Pancreas (tissue), 10 donors: Measurements from ENCODE around the gene C9orf153. TPM values are rescaled to one million over a fixed set of nuclear protein-coding genes. Genes with fewer than 3 reads are reported as not detected.
A peak's percentile ranks its signal among the peaks of the same experiment; 100 is the strongest.
"Not testable (repeated sequence)": the region's sequence is repeated elsewhere in the genome, so short reads cannot be mapped to it uniquely, and the experiment has no call there.

Experiments
- ATAC-seq, 4 donors: fragments of 200-7000 bp; cut with Tn5 transposase; one replicate each; pipeline versions ENCODE4 v1.8.0 to v1.9.1; 2020; ENCODE audit warnings: mild to moderate bottlenecking in 4 of 4, moderate library complexity in 4 of 4
- DNase-seq, 6 donors: peaks; one replicate each; pipeline ENCODE4 v3.0.0-alpha.2; 2020
- FAIRE-seq: peaks from 2 replicates; lab custom pipeline; 2012; peaks lifted over from hg19 to GRCh38; lab: Jason Lieb, UNC
- H3K27ac ChIP-seq, 4 donors: fragments of 200-600 bp; sonication (generic); 1 replicate in 3 of 4; 2 replicates in 1 of 4; pipeline versions ENCODE4 v1.5.0 to v1.8.0; 2020
- H3K27me3 ChIP-seq, 4 donors: fragments of 200-600 bp; one replicate each; pipeline ENCODE4 v1.8.0; 2021
- H3K36me3 ChIP-seq, 3 donors: fragments of 200-600 bp; sonication (generic) in 1 of 3; one replicate each; pipeline versions ENCODE4 v1.5.0 to v1.8.0; 2020 to 2021
- H3K4me1 ChIP-seq, 3 donors: fragments of 200-600 bp; one replicate each; pipeline ENCODE4 v1.8.0; 2021
- H3K4me3 ChIP-seq, 4 donors: fragments of 200-600 bp; sonication (generic) in 2 of 4; one replicate each; pipeline versions ENCODE4 v1.5.0 to v1.8.0; 2020 to 2021
- H3K9me3 ChIP-seq, 4 donors: fragments of 200-600 bp; one replicate each; pipeline ENCODE4 v1.8.0; 2021
- CTCF ChIP-seq, 4 donors: fragments of 200-600 bp; sonication (generic) in 3 of 4; IDR thresholded peaks; one replicate each; pipeline versions ENCODE4 v1.5.0 to v1.8.0; 2021; ENCODE audit warnings: antibody characterized with exemption in 4 of 4
- WGBS, 2 donors: extraction: QIAGEN DNeasy Blood & Tissue Kit; methylation state at CpG; one replicate each; pipeline ENCODE4 v1.1.7; 2013; 5-methylcytosine and 5-hydroxymethylcytosine counted together
- intact Hi-C, 3 donors: fragments of 100-400 bp; cut with DNase I; formaldehyde crosslinking; loops; one replicate each; pipeline versions ENCODE4 v1.11.1 to v1.14.2; 2022
- polyA plus RNA-seq, 2 donors: library from polyadenylated mRNA; stranded (reverse); fragments of 200-250 nt; gene quantifications; one replicate each; pipeline ENCODE4 v1.2.3, GENCODE V29; 2013
- total RNA-seq, 6 donors: library from RNA; stranded (reverse); fragmentation: NEBNext Ultra II Directional in 4 of 6; extraction: Animal tissue kit (Norgen Biotek cat#: 25700) in 4 of 6; gene quantifications; one replicate each; pipeline versions ENCODE4 v1.2.1 to v1.2.4, GENCODE V29; 2021 to 2023
- donor health status: healthy with polysubstance abuse.
- donor health status: DM: no; HTN: no; CAD: no; lungs with moderate emphysema.
- donor health status: DM: no; HTN: no; CAD: no.
- donor health status: control.
- donor health status: control.
- donor health status: Bipolar disorder and iron deficiency.
- donor health status: DM: yes; HTN: yes; CAD: no.
- donor health status: DM: no; HTN: no; CAD: no.
- donor health status: DM: no; HTN: no; CAD: no.
- donor health status: DM: yes; HTN: yes; CAD: no.

Gene C9orf153
- total and polyA plus RNA-seq, 8 donors = 0.12 to 0.42 (median 0.13) TPM; not detected in 4

GRCh38 chr9:86201474-86202337, 57.8 kb downstream of the C9orf153 start:
- ATAC-seq = peak in 1 of 4 donors; percentile 31
- no peak for FAIRE-seq
- Histone ChIP-seq H3K36me3 (no peaks in the 10 kb centered on the region), H3K27ac (no peak overlapping the region), H3K9me3 (no peaks in the 10 kb centered on the region), H3K4me1 (no peaks in the 10 kb centered on the region), H3K4me3 (no peak overlapping the region), H3K27me3 (no peaks in the 10 kb centered on the region)
- TF ChIP-seq CTCF (IDR thresholded peaks at IDR 0.05) = no peak
- intact Hi-C loops = no loop called here
- WGBS, 2 donors = 78 to 85% methylated on average over 5 of the region's 5 CpGs
- no peak for DNase-seq

- Histone ChIP-seq H3K9me3 (no peaks in the 10 kb centered on the region), H3K36me3 (no peaks in the 10 kb centered on the region), H3K27ac (no peak overlapping the region), H3K4me1 (no peaks in the 10 kb centered on the region), H3K4me3 (no peak overlapping the region), H3K27me3 (no peaks in the 10 kb centered on the region)
- TF ChIP-seq CTCF (IDR thresholded peaks at IDR 0.05) = no peak
- 58 to 74% methylated on average over 2 of the region's 2 CpGs for WGBS, 2 donors
- ATAC-seq (no peak), DNase-seq (no peak), FAIRE-seq (no peak)
- intact Hi-C loops = no loop called here
Observed at GRCh38 chr9:86200599-86201162, 58.8 kb downstream of the C9orf153 start.

- no peak for TF ChIP-seq CTCF (IDR thresholded peaks at IDR 0.05)
- DNase-seq = no peak
- WGBS, 2 donors = 80 to 81% methylated on average over 4 of the region's 4 CpGs
- intact Hi-C loops = no loop called here
- Histone ChIP-seq H3K9me3 (no peaks in the 10 kb centered on the region), H3K27me3 (no peaks in the 10 kb centered on the region), H3K4me3 (no peak overlapping the region), H3K36me3 (no peaks in the 10 kb centered on the region), H3K4me1 (no peaks in the 10 kb centered on the region), H3K27ac (no peak overlapping the region)
- no peak for ATAC-seq
- FAIRE-seq = no peak
Observed at GRCh38 chr9:86193088-86193487, 66.4 kb downstream of the C9orf153 start.

- FAIRE-seq, intact Hi-C loops, DNase-seq, H3K9me3 ChIP-seq, H3K4me1 ChIP-seq, H3K27ac ChIP-seq, H3K27me3 ChIP-seq, H3K36me3 ChIP-seq, ATAC-seq, H3K4me3 ChIP-seq: not testable (repeated sequence)
- WGBS, 2 donors = 75 to 87% methylated on average over 1 of the region's 1 CpG
Observed at GRCh38 chr9:86190700-86191099, 68.8 kb downstream of the C9orf153 start.

- no peak overlapping the region for H3K27ac ChIP-seq
- no peak for DNase-seq
- no peaks in the 10 kb centered on the region for H3K9me3 ChIP-seq
- intact Hi-C loops = no loop called here
- no peak for FAIRE-seq
- no peaks in the 10 kb centered on the region for H3K27me3 ChIP-seq
- no peaks in the 10 kb centered on the region for H3K36me3 ChIP-seq
- TF ChIP-seq CTCF (IDR thresholded peaks at IDR 0.05) = no peak
- no peak overlapping the region for H3K4me3 ChIP-seq
- no peaks in the 10 kb centered on the region for H3K4me1 ChIP-seq
- 35 to 44% methylated on average over 3 of the region's 3 CpGs for WGBS, 2 donors
- ATAC-seq = peak in 1 of 4 donors; percentile 53
Observed at GRCh38 chr9:86187121-86187520, 72.3 kb downstream of the C9orf153 start.
